CD14-positive monocyte (primary cell): ENCODE measurements around the gene ZDHHC8. TPM values are rescaled to one million over a fixed set of nuclear protein-coding genes. Genes with fewer than 3 reads are reported as not detected.

Source experiments
- DNase-seq, 3 donors: peaks; one replicate each; pipeline ENCODE4 v3.0.0-alpha.2; 2011 to 2022
- H2AFZ ChIP-seq: 2 replicates; pipeline ENCODE4 v1.6.0; 2012; ENCODE audit warnings: mild to moderate bottlenecking, low read depth, low read length, inconsistent platforms; ENCODE audit not compliant: insufficient read depth, poor library complexity, severe bottlenecking
- H3K27ac ChIP-seq, 2 donors: 1 replicate in 1 of 2; 2 replicates in 1 of 2; pipeline ENCODE4 v1.5.1; 2012 to 2013; ENCODE audit warnings: low read length in 2 of 2, control low read depth in 1 of 2, inconsistent platforms in 1 of 2, low read depth in 1 of 2, mild to moderate bottlenecking in 1 of 2
- H3K27me3 ChIP-seq, 2 donors: one replicate each; pipeline versions ENCODE4 v1.6.0 to v1.6.1; 2011 to 2013; ENCODE audit warnings: low read length in 2 of 2; ENCODE audit not compliant: control insufficient read depth in 2 of 2, insufficient read depth in 2 of 2
- H3K36me3 ChIP-seq, 2 donors: replicated peaks in 1 of 2; 1 replicate in 1 of 2; 2 replicates in 1 of 2; pipeline versions ENCODE4 v1.5.1 to v1.6.1; 2012 to 2013; ENCODE audit warnings: low read length in 2 of 2, control low read depth in 1 of 2, inconsistent platforms in 1 of 2, mild to moderate bottlenecking in 1 of 2; ENCODE audit not compliant: insufficient read depth in 2 of 2, control insufficient read depth in 1 of 2
- H3K4me1 ChIP-seq, 2 donors: 1 replicate in 1 of 2; 2 replicates in 1 of 2; pipeline versions ENCODE4 v1.5.1 to v1.6.1; 2012 to 2013; ENCODE audit warnings: low read length in 2 of 2, control low read depth in 1 of 2, inconsistent platforms in 1 of 2, mild to moderate bottlenecking in 1 of 2, moderate library complexity in 1 of 2; ENCODE audit not compliant: insufficient read depth in 2 of 2, control insufficient read depth in 1 of 2
- H3K4me2 ChIP-seq: replicated peaks from 2 replicates; pipeline ENCODE3; 2012; ENCODE audit warnings: low read length, moderate library complexity, mild to moderate bottlenecking; ENCODE audit not compliant: poor library complexity, severe bottlenecking; ENCODE audit errors: extremely low read depth
- H3K4me3 ChIP-seq, 3 experiments: fragments of 200-600 bp in 1 of 3; sonication (generic) in 1 of 3; replicated peaks in 1 of 3; 1 replicate in 2 of 3; 2 replicates in 1 of 3; pipeline ENCODE4 v1.5.1; 2011 to 2013; ENCODE audit warnings: low read length in 3 of 3, mild to moderate bottlenecking in 3 of 3, control low read depth in 2 of 3, low read depth in 2 of 3, inconsistent platforms in 1 of 3, moderate library complexity in 1 of 3
- H3K79me2 ChIP-seq: 2 replicates; pipeline ENCODE4 v1.6.0; 2012; ENCODE audit warnings: mild to moderate bottlenecking, control low read depth, inconsistent platforms, low read length, moderate library complexity; ENCODE audit not compliant: insufficient read depth
- H3K9ac ChIP-seq: 2 replicates; pipeline ENCODE4 v1.6.0; 2017; ENCODE audit warnings: low read length, mild to moderate bottlenecking; ENCODE audit not compliant: insufficient read depth, poor library complexity, severe bottlenecking
- H3K9me3 ChIP-seq, 2 donors: replicated peaks in 1 of 2; 1 replicate in 1 of 2; 2 replicates in 1 of 2; pipeline versions ENCODE4 v1.5.1 to v1.6.1; 2012 to 2013; ENCODE audit warnings: low read length in 2 of 2, control low read depth in 1 of 2; ENCODE audit not compliant: control insufficient read depth in 1 of 2, insufficient read depth in 1 of 2
- H4K20me1 ChIP-seq: 2 replicates; pipeline ENCODE4 v1.6.0; 2012; ENCODE audit warnings: mild to moderate bottlenecking, low read length, control low read depth, moderate library complexity; ENCODE audit not compliant: insufficient read depth
- H3K27ac Mint-ChIP-seq, 7 donors: one replicate each; pipeline ENCODE4 v1.8.0; 2020; ENCODE audit warnings: mild to moderate bottlenecking in 7 of 7, mixed read lengths in 7 of 7, moderate library complexity in 6 of 7, inconsistent platforms in 2 of 7
- H3K27me3 Mint-ChIP-seq, 3 donors: one replicate each; pipeline ENCODE4 v1.8.0; 2021 to 2022; ENCODE audit warnings: low read depth in 3 of 3, mild to moderate bottlenecking in 3 of 3, mixed read lengths in 3 of 3, moderate library complexity in 3 of 3, inconsistent platforms in 1 of 3
- H3K36me3 Mint-ChIP-seq, 2 donors: one replicate each; pipeline ENCODE4 v1.8.0; 2020; ENCODE audit warnings: mixed read lengths in 2 of 2, inconsistent platforms in 1 of 2, mild to moderate bottlenecking in 1 of 2
- H3K4me1 Mint-ChIP-seq: one replicate; pipeline ENCODE4 v1.8.0; 2020; ENCODE audit warnings: mild to moderate bottlenecking, mixed read lengths
- H3K4me3 Mint-ChIP-seq, 2 donors: one replicate each; pipeline ENCODE4 v1.8.0; 2020; ENCODE audit warnings: mild to moderate bottlenecking in 2 of 2, mixed read lengths in 2 of 2, moderate library complexity in 1 of 2
- H3K9me3 Mint-ChIP-seq, 7 donors: one replicate each; pipeline ENCODE4 v1.8.0; 2020 to 2022; ENCODE audit warnings: mixed read lengths in 7 of 7, mild to moderate bottlenecking in 6 of 7, moderate library complexity in 6 of 7, inconsistent platforms in 2 of 7
- WGBS: methylation state at CpG from one replicate; pipeline ENCODE4 v1.1.5; 2013; ENCODE audit warnings: missing lambda C conversion rate; ENCODE audit not compliant: insufficient coverage; 5-methylcytosine and 5-hydroxymethylcytosine counted together
- intact Hi-C, 2 donors: fragments of 100-400 bp; cut with micrococcal nuclease; formaldehyde crosslinking; loops; one replicate each; pipeline versions ENCODE4 v1.15.0 to v1.15.1; 2023
- polyA plus RNA-seq, 3 donors: library from polyadenylated mRNA; depleted of rRNA in 1 of 3; unstranded in 2 of 3; stranded (reverse) in 1 of 3; fragments of 300-500 nt in 2 of 3; fragments of >200 nt in 1 of 3; fragmentation: Illumina TruSeq in 2 of 3; gene quantifications; 1 replicate in 2 of 3; 2 replicates in 1 of 3; pipeline ENCODE4 v1.2.3, GENCODE V29; 2012 to 2021
- TF ChIP-seq, protein P1 (sequence below): fragments of 200-600 bp; IDR thresholded peaks from one replicate; pipeline ENCODE4 v1.8.0; 2022; ENCODE audit warnings: antibody characterized with exemption, mild to moderate bottlenecking

Gene ZDHHC8
- polyA plus RNA-seq, 3 donors = 0.73 to 76.3 (median 1.1) TPM

DNA sequence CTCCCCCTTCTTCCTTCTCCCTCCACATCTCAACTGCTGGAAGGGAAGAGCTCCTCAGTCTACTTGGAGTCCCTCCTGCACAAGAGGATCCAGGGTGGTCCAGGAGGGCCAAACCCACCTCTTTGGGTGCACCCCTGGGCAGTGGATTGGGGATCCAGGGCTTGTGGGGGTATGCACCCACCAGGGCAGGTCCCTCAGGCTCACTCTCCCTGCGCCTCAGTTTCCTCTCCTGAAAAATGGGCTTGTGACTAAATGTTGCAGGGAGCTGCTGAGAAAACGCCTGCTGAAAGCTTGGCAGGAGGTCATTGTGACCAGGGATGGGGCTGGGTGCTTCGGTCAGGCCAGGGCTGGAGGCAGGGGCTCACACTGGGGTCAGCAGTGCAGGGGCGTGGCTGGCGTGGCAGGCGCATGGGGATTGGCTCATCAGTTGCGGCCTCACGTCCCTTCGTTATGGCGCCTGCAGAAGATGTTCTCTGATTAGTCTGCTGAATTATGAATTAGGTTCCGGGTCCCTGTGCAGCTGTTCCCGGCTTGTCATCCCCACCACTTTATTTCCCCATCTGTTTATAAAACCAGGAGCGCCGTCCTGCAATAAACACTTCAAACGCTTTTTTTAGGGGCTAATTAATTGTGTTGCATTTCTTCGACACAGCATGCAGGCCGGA lies 44.9 kb downstream of the ZDHHC8 start:
- no peaks in the 10 kb centered on the region for H3K27me3 ChIP-seq
- H3K27ac ChIP-seq = no peak overlapping the region
- no peaks in the 10 kb centered on the region for H3K9me3 ChIP-seq
- no peaks in the 10 kb centered on the region for H3K9me3 Mint-ChIP-seq
- H3K9ac ChIP-seq = no peak overlapping the region
- 84% methylated on average over 11 of the region's 17 CpGs for WGBS
- no peaks in the 10 kb centered on the region for H3K4me1 Mint-ChIP-seq
- no peaks in the 10 kb centered on the region for H4K20me1 ChIP-seq
- H3K4me2 ChIP-seq = no peak overlapping the region
- no peaks in the 10 kb centered on the region for H3K36me3 Mint-ChIP-seq
- intact Hi-C loops = no loop called here
- no peak overlapping the region for H3K27ac Mint-ChIP-seq
- no peak overlapping the region for H3K4me3 ChIP-seq
- H2AFZ ChIP-seq = no peak overlapping the region
- no peak for DNase-seq
- H3K36me3 ChIP-seq = no peaks in the 10 kb centered on the region
- no peaks in the 10 kb centered on the region for H3K4me1 ChIP-seq
- H3K27me3 Mint-ChIP-seq = peaks cover 1 to 2% (median 2%) of the 10 kb centered on the region in 3 donors
- TF ChIP-seq, protein P1, sequence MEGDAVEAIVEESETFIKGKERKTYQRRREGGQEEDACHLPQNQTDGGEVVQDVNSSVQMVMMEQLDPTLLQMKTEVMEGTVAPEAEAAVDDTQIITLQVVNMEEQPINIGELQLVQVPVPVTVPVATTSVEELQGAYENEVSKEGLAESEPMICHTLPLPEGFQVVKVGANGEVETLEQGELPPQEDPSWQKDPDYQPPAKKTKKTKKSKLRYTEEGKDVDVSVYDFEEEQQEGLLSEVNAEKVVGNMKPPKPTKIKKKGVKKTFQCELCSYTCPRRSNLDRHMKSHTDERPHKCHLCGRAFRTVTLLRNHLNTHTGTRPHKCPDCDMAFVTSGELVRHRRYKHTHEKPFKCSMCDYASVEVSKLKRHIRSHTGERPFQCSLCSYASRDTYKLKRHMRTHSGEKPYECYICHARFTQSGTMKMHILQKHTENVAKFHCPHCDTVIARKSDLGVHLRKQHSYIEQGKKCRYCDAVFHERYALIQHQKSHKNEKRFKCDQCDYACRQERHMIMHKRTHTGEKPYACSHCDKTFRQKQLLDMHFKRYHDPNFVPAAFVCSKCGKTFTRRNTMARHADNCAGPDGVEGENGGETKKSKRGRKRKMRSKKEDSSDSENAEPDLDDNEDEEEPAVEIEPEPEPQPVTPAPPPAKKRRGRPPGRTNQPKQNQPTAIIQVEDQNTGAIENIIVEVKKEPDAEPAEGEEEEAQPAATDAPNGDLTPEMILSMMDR = no peak
- no peak overlapping the region for H3K4me3 Mint-ChIP-seq
- H3K79me2 ChIP-seq = no peaks in the 10 kb centered on the region

DNA sequence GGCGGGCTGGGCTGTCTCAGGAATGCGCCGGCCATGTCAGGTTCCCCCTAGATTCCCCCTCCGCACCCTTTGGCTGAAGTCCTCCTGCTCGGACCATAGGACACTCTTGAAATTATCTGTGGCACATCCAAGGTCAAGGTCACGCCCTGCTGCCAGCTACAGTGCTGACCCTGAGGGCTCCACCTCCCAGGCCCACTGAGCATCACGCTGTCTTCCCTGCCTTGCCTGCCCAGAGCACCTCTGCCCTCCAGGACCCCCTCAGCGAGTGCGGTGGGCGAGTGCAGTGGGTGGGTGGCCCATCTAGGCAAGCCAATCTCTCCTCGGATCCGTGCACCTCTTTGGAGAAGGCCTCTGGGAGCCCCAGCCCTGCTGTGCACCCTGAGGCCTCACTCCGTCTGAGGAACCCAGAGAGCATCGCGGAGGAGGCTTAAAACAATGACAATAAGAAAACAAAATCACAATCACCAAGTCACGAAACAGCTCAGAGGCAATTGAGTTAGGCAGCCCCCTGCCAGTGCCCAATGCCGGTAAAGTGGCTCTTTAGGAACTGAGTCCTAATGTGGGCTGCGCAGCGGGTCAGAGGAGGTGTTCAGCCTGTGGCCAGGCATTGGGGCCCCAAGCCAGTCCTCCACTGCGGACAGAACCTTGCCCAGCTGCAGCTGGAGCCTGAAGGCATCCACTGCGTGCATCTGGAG lies 45.8 kb downstream of the ZDHHC8 start:
- Histone ChIP-seq H3K4me2 (no peak overlapping the region), H4K20me1 (no peaks in the 10 kb centered on the region), H3K27ac (no peak overlapping the region), H3K27me3 (no peaks in the 10 kb centered on the region), H3K9ac (no peak overlapping the region), H3K36me3 (no peaks in the 10 kb centered on the region), H2AFZ (no peak overlapping the region), H3K4me3 (no peak overlapping the region), H3K9me3 (no peaks in the 10 kb centered on the region), H3K79me2 (no peaks in the 10 kb centered on the region), H3K4me1 (no peaks in the 10 kb centered on the region)
- H3K4me1 Mint-ChIP-seq = no peaks in the 10 kb centered on the region
- H3K9me3 Mint-ChIP-seq = no peaks in the 10 kb centered on the region
- WGBS = 91% methylated on average over 18 of the region's 21 CpGs
- TF ChIP-seq, protein P1 = no peak
- DNase-seq = no peak
- intact Hi-C loops = no loop called here
- no peak overlapping the region for H3K27ac Mint-ChIP-seq
- peaks cover 1 to 2% (median 2%) of the 10 kb centered on the region in 3 donors for H3K27me3 Mint-ChIP-seq
- H3K4me3 Mint-ChIP-seq = no peak overlapping the region
- H3K36me3 Mint-ChIP-seq = no peaks in the 10 kb centered on the region
